Stromal cell of bone marrow (primary cell): ENCODE data around the gene C14orf180.
A peak's percentile ranks its signal among the peaks of the same experiment; 100 is the strongest.

ENCODE experiments used
- DNase-seq: peaks from one replicate; pipeline ENCODE4 v3.0.0-alpha.2; 2012; ENCODE audit warnings: low read depth

Gene C14orf180

GRCh38 chr14:104561632-104562495 lies 17.7 kb upstream of the C14orf180 start:
- DNase-seq: no peak

- no peak for DNase-seq
Observed at GRCh38 chr14:104562606-104563005, 17.0 kb upstream of the C14orf180 start.

GRCh38 chr14:104563191-104563741 lies 16.3 kb upstream of the C14orf180 start:
- DNase-seq: no peak

GRCh38 chr14:104563742-104564615 lies 15.6 kb upstream of the C14orf180 start:
- DNase-seq: peak; percentile 16

- no peak for DNase-seq
Observed at GRCh38 chr14:104564744-104565679, 14.6 kb upstream of the C14orf180 start.

GRCh38 chr14:104567141-104567956 lies 12.2 kb upstream of the C14orf180 start:
- no peak for DNase-seq

GRCh38 chr14:104567957-104568225 lies 11.7 kb upstream of the C14orf180 start:
- no peak for DNase-seq

- DNase-seq: no peak
Observed at GRCh38 chr14:104568620-104569019, 10.9 kb upstream of the C14orf180 start.

- DNase-seq: no peak
Observed at GRCh38 chr14:104569435-104569834, 10.1 kb upstream of the C14orf180 start.

- no peak for DNase-seq
Observed at GRCh38 chr14:104571246-104571645, 8.3 kb upstream of the C14orf180 start.

GRCh38 chr14:104572024-104572626 lies 7.4 kb upstream of the C14orf180 start:
- DNase-seq: no peak

GRCh38 chr14:104572668-104573067 lies 6.9 kb upstream of the C14orf180 start:
- DNase-seq: no peak

- DNase-seq: no peak
Observed at GRCh38 chr14:104573930-104574329, 5.6 kb upstream of the C14orf180 start.

GRCh38 chr14:104574536-104574935 lies 5.0 kb upstream of the C14orf180 start:
- no peak for DNase-seq

- DNase-seq: no peak
Observed at GRCh38 chr14:104574978-104575583, 4.5 kb upstream of the C14orf180 start.

GRCh38 chr14:104576232-104576969 lies 3.2 kb upstream of the C14orf180 start:
- no peak for DNase-seq

GRCh38 chr14:104576970-104577332 lies 2.6 kb upstream of the C14orf180 start:
- DNase-seq: no peak

- DNase-seq: no peak
Observed at GRCh38 chr14:104577426-104577825, 2.1 kb upstream of the C14orf180 start.

GRCh38 chr14:104577847-104578301 lies 1.7 kb upstream of the C14orf180 start:
- no peak for DNase-seq
